ENCODE measurements around the gene CBFA2T3.

- TF ChIP-seq CTCF (IDR thresholded peaks at IDR 0.05) (no peak), POLR2A (IDR thresholded peaks at IDR 0.05) (no peak)
Measured at GRCh38 chr16:88880226-88881006, 96.6 kb downstream of the CBFA2T3 start.
